ENCODE measurements around the gene ELSPBP1.

DNA sequence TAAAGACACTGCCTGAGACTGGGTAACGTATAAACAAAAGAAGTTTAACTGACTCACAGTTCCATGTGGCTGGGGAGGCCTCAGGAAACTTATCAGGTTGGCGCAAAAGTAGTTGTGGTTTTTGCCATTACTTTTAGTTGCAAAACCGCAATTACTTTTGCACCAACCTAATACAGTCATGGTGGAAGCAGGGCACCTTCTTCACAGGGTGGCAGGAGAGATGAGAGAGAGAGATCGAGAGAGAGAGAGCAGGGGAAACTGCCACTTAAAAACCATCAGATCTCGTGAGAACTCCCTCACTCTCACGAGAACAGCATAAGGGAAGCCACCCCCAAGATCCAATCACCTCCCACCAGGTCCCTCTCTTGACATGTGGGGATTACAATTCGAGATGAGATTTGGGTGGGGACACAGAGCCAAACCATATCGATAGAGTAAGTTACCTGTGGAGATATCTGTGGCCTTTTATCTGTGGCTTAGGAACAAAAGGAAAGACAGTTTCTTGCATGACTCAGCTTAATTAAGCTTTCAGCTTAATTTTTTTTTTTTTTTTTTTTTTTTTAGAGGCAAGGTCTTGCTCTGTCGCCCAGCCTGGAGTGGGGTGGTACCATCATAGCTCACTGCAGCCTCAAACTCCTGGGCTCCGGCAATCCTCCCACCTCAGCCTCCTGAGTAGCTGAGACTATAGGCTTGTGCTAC is 57.1 kb downstream of the ELSPBP1 start:
- TF ChIP-seq CTCF (IDR thresholded peaks at IDR 0.05) (no peak), POLR2A (IDR thresholded peaks at IDR 0.05) (no peak)
